Adrenal gland (tissue), 5 donors: ENCODE measurements around the gene SF3A1.

Source experiments
- CTCF ChIP-seq, 6 experiments: fragments of 450-650 bp in 4 of 6; fragments of 200-600 bp in 2 of 6; sonication (generic) in 1 of 6; IDR thresholded peaks; 1 replicate in 5 of 6; 2 replicates in 1 of 6; pipeline versions ENCODE4 v1.5.1 to v1.8.0; 2016 to 2021; ENCODE audit warnings: antibody characterized with exemption in 6 of 6, mild to moderate bottlenecking in 2 of 6, moderate library complexity in 1 of 6
- POLR2A ChIP-seq, 2 donors: fragments of 450-650 bp; IDR thresholded peaks; one replicate each; pipeline ENCODE4 v1.6.1; 2017; ENCODE audit warnings: antibody characterized with exemption in 2 of 2, mild to moderate bottlenecking in 2 of 2, moderate library complexity in 1 of 2
- donor health status: DM: no; HTN: no; CAD: no.

- no peak for TF ChIP-seq CTCF (IDR thresholded peaks at IDR 0.05)
- peak in 1 of 2 donors; percentile 30 for TF ChIP-seq POLR2A (IDR thresholded peaks at IDR 0.05)
Observed at GRCh38 chr22:30289980-30290313, 66.7 kb downstream of the SF3A1 start.
